Endodermal cell (in vitro differentiated cells): ENCODE results near the gene C5orf15. TPM values are rescaled to one million over a fixed set of nuclear protein-coding genes. Genes with fewer than 3 reads are reported as not detected.

Experiments used
- DNase-seq: peaks from one replicate; pipeline ENCODE4 v3.0.0-alpha.2; 2017
- H3K27ac ChIP-seq: 2 replicates; pipeline ENCODE4 v1.5.1; 2013; ENCODE audit warnings: mild to moderate bottlenecking, low read depth, low read length, moderate library complexity
- H3K27me3 ChIP-seq: 2 replicates; pipeline ENCODE4 v1.6.1; 2013; ENCODE audit warnings: mild to moderate bottlenecking, low read length, moderate library complexity; ENCODE audit not compliant: insufficient read depth, control insufficient read depth, poor library complexity, severe bottlenecking
- H3K36me3 ChIP-seq: 2 replicates; pipeline ENCODE4 v1.7.0; 2013; ENCODE audit warnings: mild to moderate bottlenecking, low read length, moderate library complexity; ENCODE audit not compliant: control insufficient read depth, insufficient read depth
- H3K4me1 ChIP-seq: one replicate; pipeline ENCODE4 v1.7.0; 2013; ENCODE audit warnings: low read length; ENCODE audit not compliant: control insufficient read depth, insufficient read depth
- H3K4me3 ChIP-seq: 2 replicates; pipeline ENCODE4 v1.5.1; 2013; ENCODE audit warnings: mild to moderate bottlenecking, low read length, moderate library complexity
- H3K9ac ChIP-seq: 2 replicates; pipeline ENCODE4 v1.6.1; 2013; ENCODE audit warnings: mild to moderate bottlenecking, low read length, moderate library complexity; ENCODE audit not compliant: poor library complexity, severe bottlenecking; ENCODE audit errors: extremely low read depth
- H3K9me3 ChIP-seq: 2 replicates; pipeline ENCODE4 v1.6.1; 2013; ENCODE audit warnings: mild to moderate bottlenecking, low read length, moderate library complexity; ENCODE audit not compliant: control insufficient read depth
- H3K27ac Mint-ChIP-seq: 2 replicates; pipeline ENCODE4 v1.8.0; 2020; ENCODE audit warnings: mixed read lengths
- H3K27me3 Mint-ChIP-seq: 2 replicates; pipeline ENCODE4 v1.8.0; 2021; ENCODE audit warnings: mild to moderate bottlenecking, mixed read lengths; ENCODE audit not compliant: insufficient read depth
- H3K36me3 Mint-ChIP-seq: 2 replicates; pipeline ENCODE4 v1.8.0; 2020; ENCODE audit warnings: low read depth, mixed read lengths
- H3K4me1 Mint-ChIP-seq: 2 replicates; pipeline ENCODE4 v1.8.0; 2020; ENCODE audit warnings: mixed read lengths
- H3K4me3 Mint-ChIP-seq: 2 replicates; pipeline ENCODE4 v1.8.0; 2020; ENCODE audit warnings: mild to moderate bottlenecking, moderate library complexity, mixed read lengths
- H3K9me3 Mint-ChIP-seq: 2 replicates; pipeline ENCODE4 v1.8.0; 2020; ENCODE audit warnings: mild to moderate bottlenecking, mixed read lengths
- CTCF ChIP-seq: fragments of 200-600 bp; sonication (generic); conservative IDR thresholded peaks from 2 replicates; pipeline ENCODE4 v1.5.0; 2021; ENCODE audit warnings: antibody characterized with exemption, mild to moderate bottlenecking
- WGBS, 2 experiments: methylation state at CpG; one replicate each; pipeline versions ENCODE4 v1.1.5 to v1.1.7; 2013; ENCODE audit warnings: missing lambda C conversion rate in 2 of 2, mixed read lengths in 1 of 2; ENCODE audit not compliant: insufficient coverage in 1 of 2, insufficient read length in 1 of 2; 5-methylcytosine and 5-hydroxymethylcytosine counted together
- total RNA-seq, 2 donors: library from RNA; stranded (reverse); fragmentation: NEBNext Ultra II Directional in 1 of 2; extraction: Animal tissue kit (Norgen Biotek cat#: 25700) in 1 of 2; gene quantifications; 2 replicates in 1 of 2; 3 replicates in 1 of 2; pipeline ENCODE4 v1.2.1, GENCODE V29; 2021

C5orf15 gene
- total RNA-seq, 2 donors from 2014 or later: 37.6 to 37.7 TPM

GRCh38 chr5:133970325-133970909 is 2.0 kb upstream of the C5orf15 start:
- peaks cover 16% of the 10 kb centered on the region for H3K4me1 Mint-ChIP-seq
- H3K4me3 ChIP-seq: no peak overlapping the region
- H3K36me3 ChIP-seq: peaks cover 47% of the 10 kb centered on the region
- no peak overlapping the region for H3K4me3 Mint-ChIP-seq
- H3K4me1 ChIP-seq: no peaks in the 10 kb centered on the region
- H3K27me3 Mint-ChIP-seq: no peaks in the 10 kb centered on the region
- no peak for DNase-seq
- H3K9me3 ChIP-seq: no peaks in the 10 kb centered on the region
- no peak overlapping the region for H3K27ac Mint-ChIP-seq
- H3K27me3 ChIP-seq: no peaks in the 10 kb centered on the region
- no peaks in the 10 kb centered on the region for H3K9me3 Mint-ChIP-seq
- peaks cover 28% of the 10 kb centered on the region for H3K36me3 Mint-ChIP-seq
- H3K27ac ChIP-seq: no peak overlapping the region
- no peak overlapping the region for H3K9ac ChIP-seq
- no peak for TF ChIP-seq CTCF
- 98 to 100% methylated on average over 1 to 2 of the region's 2 CpGs for WGBS, 2 experiments

GRCh38 chr5:133969654-133970324 is 1.4 kb upstream of the C5orf15 start:
- 92 to 95% methylated on average over 7 of the region's 7 CpGs for WGBS, 2 experiments
- H3K9me3 Mint-ChIP-seq: no peaks in the 10 kb centered on the region
- Histone ChIP-seq H3K9ac (no peak overlapping the region), H3K4me3 (peak overlapping the region; percentile 95), H3K27me3 (no peaks in the 10 kb centered on the region), H3K9me3 (peaks cover 1% of the 10 kb centered on the region), H3K27ac (no peak overlapping the region), H3K36me3 (peaks cover 44% of the 10 kb centered on the region), H3K4me1 (no peaks in the 10 kb centered on the region)
- peak overlapping the region; percentile 99 for H3K4me3 Mint-ChIP-seq
- no peaks in the 10 kb centered on the region for H3K27me3 Mint-ChIP-seq
- DNase-seq: no peak
- H3K27ac Mint-ChIP-seq: peak overlapping the region; percentile 98
- H3K36me3 Mint-ChIP-seq: peaks cover 27% of the 10 kb centered on the region
- TF ChIP-seq CTCF: no peak
- H3K4me1 Mint-ChIP-seq: peaks cover 16% of the 10 kb centered on the region

- H3K9me3 ChIP-seq: peaks cover 12% of the 10 kb centered on the region
- peak overlapping the region; percentile 86 for H3K9ac ChIP-seq
- peak overlapping the region; percentile 86 for H3K27ac ChIP-seq
- 7 to 10% methylated on average over 8 to 12 of the region's 12 CpGs for WGBS, 2 experiments
- TF ChIP-seq CTCF: no peak
- DNase-seq: no peak
- Mint-ChIP-seq H3K4me1 (peaks cover 16% of the 10 kb centered on the region), H3K4me3 (peak overlapping the region; percentile 99), H3K36me3 (peaks cover 24% of the 10 kb centered on the region), H3K27ac (peak overlapping the region; percentile 98), H3K9me3 (peaks cover 3% of the 10 kb centered on the region), H3K27me3 (no peaks in the 10 kb centered on the region)
- H3K4me1 ChIP-seq: no peaks in the 10 kb centered on the region
- no peaks in the 10 kb centered on the region for H3K27me3 ChIP-seq
- peak overlapping the region; percentile 95 for H3K4me3 ChIP-seq
- peaks cover 24% of the 10 kb centered on the region for H3K36me3 ChIP-seq
These were observed 674 bp downstream of the C5orf15 start for GRCh38 chr5:133967698-133968203.
